ENCODE measurements around the gene ERCC1. TPM values are rescaled to one million over a fixed set of nuclear protein-coding genes. Genes with fewer than 3 reads are reported as not detected.

ERCC1 gene
- total RNA-seq, 4 donors from 2014 or later: 38.8 to 42.6 (median 40.0) TPM

- Histone ChIP-seq H3K27me3 (no peaks in the 10 kb centered on the region), H3K4me3 (no peak overlapping the region), H3K4me1 (peaks cover 30 to 60% (median 44%) of the 10 kb centered on the region in 4 donors), H3K27ac (peak overlapping the region; percentile 80 to 91 (median 88)), H3K9me3 (no peaks in the 10 kb centered on the region), H3K36me3 (no peaks in the 10 kb centered on the region)
- intact Hi-C loops (cut with DNase I; ENCODE audit: low total_unique reads): no loop called here
- no peak for DNase-seq
- 68 to 79% methylated on average over 3 to 12 of the region's 12 CpGs for WGBS, 2 donors (ENCODE audit: low coverage in 1 of 2)
- TF ChIP-seq EP300 (IDR thresholded peaks at IDR 0.05; ENCODE audit: low read depth) (no peak), POLR2AphosphoS5 (IDR thresholded peaks at IDR 0.05) (no peak), CTCF (IDR thresholded peaks at IDR 0.05) (no peak), POLR2A (IDR thresholded peaks at IDR 0.05) (no peak)
- in situ Hi-C loops (cut with MboI; ENCODE audit: low pct_ligation_motif_present in 1 of 4, low pct_unique_long_range_greater_than_20kb in 1 of 4, low sequenced_read_pairs in 3 of 4): no loop called here
Observed at GRCh38 chr19:45451850-45452387, 28.2 kb upstream of the ERCC1 start.

GRCh38 chr19:45451131-45451849, 27.6 kb upstream of the ERCC1 start:
- peak overlapping the region; percentile 44 to 66 (median 57) for H3K4me3 ChIP-seq
- in situ Hi-C loops (cut with MboI; ENCODE audit: low pct_ligation_motif_present in 1 of 4, low pct_unique_long_range_greater_than_20kb in 1 of 4, low sequenced_read_pairs in 3 of 4) (no loop called here), intact Hi-C loops (cut with DNase I; ENCODE audit: low total_unique reads) (no loop called here)
- DNase-seq: peak; percentile 54
- H3K4me1 ChIP-seq: peaks cover 28 to 63% (median 44%) of the 10 kb centered on the region in 4 donors
- WGBS, 2 donors (ENCODE audit: low coverage in 1 of 2): 2% methylated on average over 28 of the region's 28 CpGs; no CpG with 5 or more reads in 1 of the 2 donors
- H3K36me3 ChIP-seq: no peaks in the 10 kb centered on the region
- no peaks in the 10 kb centered on the region for H3K27me3 ChIP-seq
- H3K27ac ChIP-seq: peak overlapping the region; percentile 80 to 91 (median 88)
- H3K9me3 ChIP-seq: no peaks in the 10 kb centered on the region
- TF ChIP-seq CTCF (IDR thresholded peaks at IDR 0.05) (no peak), POLR2A (IDR thresholded peaks at IDR 0.05) (peak; percentile 50), POLR2AphosphoS5 (IDR thresholded peaks at IDR 0.05) (peak in 1 of 3 donors; percentile 22), EP300 (IDR thresholded peaks at IDR 0.05; ENCODE audit: low read depth) (no peak)

- 19 to 23% methylated on average over 3 to 5 of the region's 5 CpGs for WGBS, 2 donors (ENCODE audit: low coverage in 1 of 2)
- Histone ChIP-seq H3K4me3 (peak overlapping the region; percentile 44 to 63 (median 49)), H3K27ac (peak overlapping the region; percentile 80 to 91 (median 88)), H3K9me3 (no peaks in the 10 kb centered on the region), H3K4me1 (peaks cover 16 to 57% (median 34%) of the 10 kb centered on the region in 4 donors), H3K27me3 (no peaks in the 10 kb centered on the region), H3K36me3 (no peaks in the 10 kb centered on the region)
- intact Hi-C loops (cut with DNase I; ENCODE audit: low total_unique reads) (no loop called here), in situ Hi-C loops (cut with MboI; ENCODE audit: low pct_ligation_motif_present in 1 of 4, low pct_unique_long_range_greater_than_20kb in 1 of 4, low sequenced_read_pairs in 3 of 4) (no loop called here)
- TF ChIP-seq CTCF (IDR thresholded peaks at IDR 0.05) (no peak), POLR2A (IDR thresholded peaks at IDR 0.05) (no peak), POLR2AphosphoS5 (IDR thresholded peaks at IDR 0.05) (no peak), EP300 (IDR thresholded peaks at IDR 0.05; ENCODE audit: low read depth) (no peak)
- no peak for DNase-seq
Observed at GRCh38 chr19:45450012-45450333, 26.3 kb upstream of the ERCC1 start.

- intact Hi-C loops (cut with DNase I; ENCODE audit: low total_unique reads): no loop called here
- Histone ChIP-seq H3K36me3 (no peaks in the 10 kb centered on the region), H3K4me3 (no peak overlapping the region), H3K27ac (peak overlapping the region; percentile 80 to 91 (median 88)), H3K9me3 (no peaks in the 10 kb centered on the region), H3K4me1 (peaks cover 20 to 63% (median 41%) of the 10 kb centered on the region in 4 donors), H3K27me3 (no peaks in the 10 kb centered on the region)
- DNase-seq: peak; percentile 57
- 41% methylated on average over 7 of the region's 7 CpGs; no CpG with 5 or more reads in 1 of the 2 donors for WGBS, 2 donors (ENCODE audit: low coverage in 1 of 2)
- TF ChIP-seq POLR2A (IDR thresholded peaks at IDR 0.05) (peak; percentile 37), POLR2AphosphoS5 (IDR thresholded peaks at IDR 0.05) (peak in 2 of 3 donors; percentile 56 to 67), CTCF (IDR thresholded peaks at IDR 0.05) (no peak), EP300 (IDR thresholded peaks at IDR 0.05; ENCODE audit: low read depth) (no peak)
- in situ Hi-C loops (cut with MboI; ENCODE audit: low pct_ligation_motif_present in 1 of 4, low pct_unique_long_range_greater_than_20kb in 1 of 4, low sequenced_read_pairs in 3 of 4): no loop called here
Observed at GRCh38 chr19:45448887-45449299, 25.2 kb upstream of the ERCC1 start.

Data from transverse colon (tissue), 4 donors.